ENCODE measurements around the gene GLB1L2.
"Not testable (repeated sequence)": the region's sequence is repeated elsewhere in the genome, so short reads cannot be mapped to it uniquely, and the experiment has no call there.

The GLB1L2 gene

DNA sequence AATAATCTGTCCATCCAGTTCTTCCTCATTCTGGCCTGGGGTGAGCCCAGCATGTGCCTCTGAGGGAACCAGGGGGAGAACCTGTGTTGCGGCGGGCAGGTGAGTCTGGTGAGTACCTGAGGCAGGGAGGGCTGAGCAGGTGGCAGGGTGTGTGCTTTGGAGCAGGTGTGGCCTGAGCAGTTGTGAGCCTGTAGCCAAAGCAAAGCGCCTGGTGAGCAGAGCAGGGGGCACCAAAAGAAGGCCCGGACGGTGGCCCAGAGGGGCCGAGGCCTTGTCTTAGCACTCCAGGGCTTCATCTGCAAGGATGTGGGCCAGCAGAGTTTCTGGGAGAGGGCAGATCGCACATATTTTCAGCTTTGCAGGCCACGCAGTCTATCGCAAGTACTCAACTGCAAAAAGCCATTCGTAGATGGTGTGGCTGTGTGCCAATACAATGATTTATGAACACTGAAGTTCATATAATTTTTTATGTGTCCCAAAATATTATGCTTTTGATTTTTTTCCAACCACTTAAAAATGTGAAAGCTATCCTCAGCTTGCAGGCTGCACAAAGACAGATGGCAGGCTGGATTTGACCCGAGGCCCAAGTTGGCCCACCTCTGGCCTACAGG, 8.7 kb downstream of the GLB1L2 start:
- H3K4me3 ChIP-seq (ENCODE audit: low read depth in 1 of 2, low read length in 2 of 2), result no peak overlapping the region
- H3K9me3 ChIP-seq (ENCODE audit: insufficient read depth, low read length, severe bottlenecking), result no peaks in the 10 kb centered on the region
- no peaks in the 10 kb centered on the region for H3K79me2 ChIP-seq (ENCODE audit: insufficient read depth, low read length)
- no peaks in the 10 kb centered on the region for H3K27me3 ChIP-seq (ENCODE audit: insufficient read depth, low read length, poor library complexity)
- H3K27ac ChIP-seq (ENCODE audit: low read length), result no peak overlapping the region
- no peaks in the 10 kb centered on the region for H4K20me1 ChIP-seq (ENCODE audit: insufficient read depth, low read length)
- no peak overlapping the region for H3K9ac ChIP-seq (ENCODE audit: low read depth, low read length)
- DNase-seq, result no peak
- H3K36me3 ChIP-seq (ENCODE audit: insufficient read depth, low read length), result no peaks in the 10 kb centered on the region
- no peak; the same call in 2 of the 3 replicates for ATAC-seq (ENCODE audit: insufficient read depth, low read depth)
- TF ChIP-seq CTCF (IDR thresholded peaks at IDR 0.05; ENCODE audit: borderline replicate concordance, extremely low read depth, low read length, poor library complexity, severe bottlenecking) (no peak), EZH2 (IDR thresholded peaks at IDR 0.05; ENCODE audit: borderline replicate concordance, low read depth, low read length, severe bottlenecking) (no peak)
- H3K4me1 ChIP-seq (ENCODE audit: insufficient read depth, low read length), result no peaks in the 10 kb centered on the region
- no peak overlapping the region for H3K4me2 ChIP-seq (ENCODE audit: insufficient read depth, low read length)
- H2AFZ ChIP-seq (ENCODE audit: low read depth, low read length), result no peak overlapping the region

- ATAC-seq (ENCODE audit: insufficient read depth, low read depth), result no peak
- no peak for TF ChIP-seq CTCF (IDR thresholded peaks at IDR 0.05; ENCODE audit: borderline replicate concordance, extremely low read depth, low read length, poor library complexity, severe bottlenecking)
- no peak for TF ChIP-seq EZH2 (IDR thresholded peaks at IDR 0.05; ENCODE audit: borderline replicate concordance, low read depth, low read length, severe bottlenecking)
- no peak overlapping the region for H3K4me2 ChIP-seq (ENCODE audit: insufficient read depth, low read length)
- DNase-seq, result no peak
- no peaks in the 10 kb centered on the region for H3K36me3 ChIP-seq (ENCODE audit: insufficient read depth, low read length)
- H3K27me3 ChIP-seq (ENCODE audit: insufficient read depth, low read length, poor library complexity), result no peaks in the 10 kb centered on the region
- no peak overlapping the region for H3K4me3 ChIP-seq (ENCODE audit: low read depth in 1 of 2, low read length in 2 of 2)
- H3K9me3 ChIP-seq (ENCODE audit: insufficient read depth, low read length, severe bottlenecking), result no peaks in the 10 kb centered on the region
- H3K9ac ChIP-seq (ENCODE audit: low read depth, low read length), result no peak overlapping the region
- no peak overlapping the region for H2AFZ ChIP-seq (ENCODE audit: low read depth, low read length)
- no peaks in the 10 kb centered on the region for H3K79me2 ChIP-seq (ENCODE audit: insufficient read depth, low read length)
- H3K4me1 ChIP-seq (ENCODE audit: insufficient read depth, low read length), result no peaks in the 10 kb centered on the region
- H3K27ac ChIP-seq (ENCODE audit: low read length), result no peak overlapping the region
- H4K20me1 ChIP-seq (ENCODE audit: insufficient read depth, low read length), result no peaks in the 10 kb centered on the region
Measured at GRCh38 chr11:134341805-134342571, 10.2 kb downstream of the GLB1L2 start.

- Histone ChIP-seq H2AFZ (ENCODE audit: low read depth, low read length) (no peak overlapping the region), H3K79me2 (ENCODE audit: insufficient read depth, low read length) (no peaks in the 10 kb centered on the region), H3K27me3 (ENCODE audit: insufficient read depth, low read length, poor library complexity) (no peaks in the 10 kb centered on the region), H3K9ac (ENCODE audit: low read depth, low read length) (no peak overlapping the region), H4K20me1 (ENCODE audit: insufficient read depth, low read length) (no peaks in the 10 kb centered on the region), H3K9me3 (ENCODE audit: insufficient read depth, low read length, severe bottlenecking) (no peaks in the 10 kb centered on the region), H3K4me2 (ENCODE audit: insufficient read depth, low read length) (no peak overlapping the region), H3K4me1 (ENCODE audit: insufficient read depth, low read length) (no peaks in the 10 kb centered on the region), H3K4me3 (ENCODE audit: low read depth in 1 of 2, low read length in 2 of 2) (no peak overlapping the region), H3K36me3 (ENCODE audit: insufficient read depth, low read length) (no peaks in the 10 kb centered on the region), H3K27ac (ENCODE audit: low read length) (no peak overlapping the region)
- DNase-seq (no peak), ATAC-seq (ENCODE audit: insufficient read depth, low read depth) (no peak)
- TF ChIP-seq EZH2 (IDR thresholded peaks at IDR 0.05; ENCODE audit: borderline replicate concordance, low read depth, low read length, severe bottlenecking), result no peak
Measured at GRCh38 chr11:134342572-134343340, 11.0 kb downstream of the GLB1L2 start.

DNA sequence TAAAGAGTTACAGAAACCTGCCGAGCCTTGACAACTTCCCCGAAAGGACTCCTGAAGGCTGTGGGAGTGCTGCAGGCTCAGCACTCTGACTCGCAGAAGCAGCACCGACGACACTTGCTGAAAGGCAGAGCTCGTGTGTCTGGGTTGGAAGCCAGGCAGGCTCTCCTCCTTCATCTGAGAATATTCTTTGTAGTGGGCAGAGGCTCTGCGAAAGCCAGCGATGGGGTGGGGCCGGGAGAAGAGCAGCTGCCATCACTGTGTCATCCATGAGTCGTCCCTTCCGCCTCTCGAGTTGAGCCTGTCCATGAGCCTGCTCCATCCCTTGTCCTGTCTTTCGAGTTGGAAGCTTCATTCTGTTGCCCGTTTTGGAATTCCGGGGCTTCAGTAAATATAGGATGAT, 11.9 kb downstream of the GLB1L2 start:
- Histone ChIP-seq H2AFZ (ENCODE audit: low read depth, low read length) (no peak overlapping the region), H3K4me3 (ENCODE audit: low read depth in 1 of 2, low read length in 2 of 2) (no peak overlapping the region), H3K36me3 (ENCODE audit: insufficient read depth, low read length) (no peaks in the 10 kb centered on the region), H3K27ac (ENCODE audit: low read length) (no peak overlapping the region), H3K79me2 (ENCODE audit: insufficient read depth, low read length) (no peaks in the 10 kb centered on the region), H3K9ac (ENCODE audit: low read depth, low read length) (no peak overlapping the region), H3K4me2 (ENCODE audit: insufficient read depth, low read length) (no peak overlapping the region), H4K20me1 (ENCODE audit: insufficient read depth, low read length) (no peaks in the 10 kb centered on the region), H3K9me3 (ENCODE audit: insufficient read depth, low read length, severe bottlenecking) (no peaks in the 10 kb centered on the region), H3K4me1 (ENCODE audit: insufficient read depth, low read length) (no peaks in the 10 kb centered on the region), H3K27me3 (ENCODE audit: insufficient read depth, low read length, poor library complexity) (no peaks in the 10 kb centered on the region)
- DNase-seq, result no peak
- no peak for ATAC-seq (ENCODE audit: insufficient read depth, low read depth)
- TF ChIP-seq CTCF (IDR thresholded peaks at IDR 0.05; ENCODE audit: borderline replicate concordance, extremely low read depth, low read length, poor library complexity, severe bottlenecking) (no peak), EZH2 (IDR thresholded peaks at IDR 0.05; ENCODE audit: borderline replicate concordance, low read depth, low read length, severe bottlenecking) (no peak)

DNA sequence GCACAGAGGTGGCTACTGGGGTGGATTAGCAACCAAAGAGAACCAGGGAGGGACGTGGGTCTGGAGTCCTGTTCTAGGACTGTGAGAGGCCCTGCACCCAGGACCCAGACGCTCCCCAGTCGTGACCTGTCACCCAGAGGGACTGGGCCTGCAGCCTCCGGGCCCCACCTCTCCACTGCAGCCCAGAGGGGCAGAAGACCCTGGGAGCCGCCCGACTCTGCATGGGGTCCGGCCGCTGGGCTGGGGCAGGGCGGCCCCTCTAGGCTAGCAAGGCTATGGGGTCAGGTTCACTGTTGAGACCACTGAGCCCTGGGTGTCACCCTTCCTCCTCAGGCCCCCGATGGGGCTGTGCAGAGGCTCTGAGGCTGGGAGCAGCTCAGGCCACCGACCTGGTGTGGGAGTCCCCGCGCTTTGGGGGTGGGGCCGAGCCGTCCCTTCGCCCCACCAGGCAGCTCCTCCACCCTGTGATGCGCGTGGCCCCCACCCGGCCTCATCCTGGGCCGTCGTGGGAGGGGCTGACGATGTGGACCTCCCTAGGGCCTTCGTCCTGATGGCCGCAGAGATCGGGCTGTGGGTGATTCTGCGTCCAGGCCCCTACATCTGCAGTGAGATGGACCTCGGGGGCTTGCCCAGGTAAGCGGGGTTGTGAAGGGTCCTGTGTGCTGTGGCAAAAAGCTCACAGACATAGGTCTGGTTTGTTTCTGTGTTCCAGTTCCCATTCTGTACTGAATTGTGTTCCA, 12.9 kb downstream of the GLB1L2 start:
- not testable (repeated sequence) for H3K4me3 ChIP-seq (ENCODE audit: low read depth in 1 of 2, low read length in 2 of 2); H3K36me3 ChIP-seq (ENCODE audit: insufficient read depth, low read length); H4K20me1 ChIP-seq (ENCODE audit: insufficient read depth, low read length); DNase-seq; H3K4me1 ChIP-seq (ENCODE audit: insufficient read depth, low read length); H3K9me3 ChIP-seq (ENCODE audit: insufficient read depth, low read length, severe bottlenecking); H2AFZ ChIP-seq (ENCODE audit: low read depth, low read length); H3K27me3 ChIP-seq (ENCODE audit: insufficient read depth, low read length, poor library complexity); ATAC-seq (ENCODE audit: insufficient read depth, low read depth); H3K27ac ChIP-seq (ENCODE audit: low read length); H3K9ac ChIP-seq (ENCODE audit: low read depth, low read length); H3K4me2 ChIP-seq (ENCODE audit: insufficient read depth, low read length); H3K79me2 ChIP-seq (ENCODE audit: insufficient read depth, low read length)

All from DND-41 (cell line).